ENCODE results near the gene PALM.

Gene PALM

GRCh38 chr19:778910-779653 lies 70.3 kb downstream of the PALM start:
- H3K9ac ChIP-seq (ENCODE audit: low read length in 5 of 5), result peak overlapping the region in 2 of 5 donors; percentile 26 to 28
- H3K27ac ChIP-seq (ENCODE audit: low read depth, low read length), result peak overlapping the region; percentile 70
- H3K4me1 ChIP-seq (ENCODE audit: control insufficient read depth in 5 of 5, insufficient read depth in 5 of 5, low read length in 5 of 5), result peaks cover 3 to 32% (median 24%) of the 10 kb centered on the region in 5 donors
- peak overlapping the region in 4 of 5 donors; percentile 2 to 40 (median 10) for H3K4me3 ChIP-seq (ENCODE audit: low read depth in 1 of 5, low read length in 5 of 5)
- no peaks in the 10 kb centered on the region for H3K27me3 ChIP-seq (ENCODE audit: control insufficient read depth in 5 of 5, insufficient read depth in 4 of 5, low read length in 5 of 5)
- no peaks in the 10 kb centered on the region for H3K9me3 ChIP-seq (ENCODE audit: control insufficient read depth in 5 of 5, low read length in 5 of 5)
- H3K36me3 ChIP-seq (ENCODE audit: control insufficient read depth in 5 of 5, insufficient read depth in 5 of 5, low read length in 5 of 5), result no peaks in the 10 kb centered on the region

GRCh38 chr19:780935-781334 lies 72.2 kb downstream of the PALM start:
- no peak overlapping the region for H3K27ac ChIP-seq (ENCODE audit: low read depth, low read length)
- H3K27me3 ChIP-seq (ENCODE audit: control insufficient read depth in 5 of 5, insufficient read depth in 4 of 5, low read length in 5 of 5), result no peaks in the 10 kb centered on the region
- H3K36me3 ChIP-seq (ENCODE audit: control insufficient read depth in 5 of 5, insufficient read depth in 5 of 5, low read length in 5 of 5), result no peaks in the 10 kb centered on the region
- peak overlapping the region in 1 of 5 donors; percentile 48 for H3K9ac ChIP-seq (ENCODE audit: low read length in 5 of 5)
- H3K4me3 ChIP-seq (ENCODE audit: low read depth in 1 of 5, low read length in 5 of 5), result no peak overlapping the region
- no peaks in the 10 kb centered on the region for H3K9me3 ChIP-seq (ENCODE audit: control insufficient read depth in 5 of 5, low read length in 5 of 5)
- H3K4me1 ChIP-seq (ENCODE audit: control insufficient read depth in 5 of 5, insufficient read depth in 5 of 5, low read length in 5 of 5), result peaks cover 3 to 38% (median 24%) of the 10 kb centered on the region in 5 donors

GRCh38 chr19:781800-782184 lies 73.1 kb downstream of the PALM start:
- no peaks in the 10 kb centered on the region for H3K36me3 ChIP-seq (ENCODE audit: control insufficient read depth in 5 of 5, insufficient read depth in 5 of 5, low read length in 5 of 5)
- H3K9me3 ChIP-seq (ENCODE audit: control insufficient read depth in 5 of 5, low read length in 5 of 5), result no peaks in the 10 kb centered on the region
- peak overlapping the region in 3 of 5 donors; percentile 36 to 56 (median 47) for H3K4me3 ChIP-seq (ENCODE audit: low read depth in 1 of 5, low read length in 5 of 5)
- H3K4me1 ChIP-seq (ENCODE audit: control insufficient read depth in 5 of 5, insufficient read depth in 5 of 5, low read length in 5 of 5), result peaks cover 3 to 38% (median 24%) of the 10 kb centered on the region in 5 donors
- H3K27me3 ChIP-seq (ENCODE audit: control insufficient read depth in 5 of 5, insufficient read depth in 4 of 5, low read length in 5 of 5), result no peaks in the 10 kb centered on the region
- H3K9ac ChIP-seq (ENCODE audit: low read length in 5 of 5), result peak overlapping the region in 3 of 5 donors; percentile 13 to 64 (median 45)
- peak overlapping the region; percentile 88 for H3K27ac ChIP-seq (ENCODE audit: low read depth, low read length)

- H3K27me3 ChIP-seq (ENCODE audit: control insufficient read depth in 5 of 5, insufficient read depth in 4 of 5, low read length in 5 of 5), result no peaks in the 10 kb centered on the region
- peak overlapping the region in 4 of 5 donors; percentile 14 to 56 (median 42) for H3K4me3 ChIP-seq (ENCODE audit: low read depth in 1 of 5, low read length in 5 of 5)
- no peaks in the 10 kb centered on the region for H3K9me3 ChIP-seq (ENCODE audit: control insufficient read depth in 5 of 5, low read length in 5 of 5)
- peak overlapping the region in 3 of 5 donors; percentile 45 to 64 (median 56) for H3K9ac ChIP-seq (ENCODE audit: low read length in 5 of 5)
- peak overlapping the region; percentile 88 for H3K27ac ChIP-seq (ENCODE audit: low read depth, low read length)
- H3K36me3 ChIP-seq (ENCODE audit: control insufficient read depth in 5 of 5, insufficient read depth in 5 of 5, low read length in 5 of 5), result no peaks in the 10 kb centered on the region
- H3K4me1 ChIP-seq (ENCODE audit: control insufficient read depth in 5 of 5, insufficient read depth in 5 of 5, low read length in 5 of 5), result peaks cover 3 to 38% (median 24%) of the 10 kb centered on the region in 5 donors
Measured at GRCh38 chr19:782185-782877, 73.6 kb downstream of the PALM start.

GRCh38 chr19:782878-783668 lies 74.3 kb downstream of the PALM start:
- Histone ChIP-seq H3K27me3 (ENCODE audit: control insufficient read depth in 5 of 5, insufficient read depth in 4 of 5, low read length in 5 of 5) (no peaks in the 10 kb centered on the region), H3K9ac (ENCODE audit: low read length in 5 of 5) (peak overlapping the region in 2 of 5 donors; percentile 8 to 64), H3K36me3 (ENCODE audit: control insufficient read depth in 5 of 5, insufficient read depth in 5 of 5, low read length in 5 of 5) (no peaks in the 10 kb centered on the region), H3K9me3 (ENCODE audit: control insufficient read depth in 5 of 5, low read length in 5 of 5) (no peaks in the 10 kb centered on the region), H3K4me1 (ENCODE audit: control insufficient read depth in 5 of 5, insufficient read depth in 5 of 5, low read length in 5 of 5) (peaks cover 3 to 45% (median 24%) of the 10 kb centered on the region in 5 donors), H3K4me3 (ENCODE audit: low read depth in 1 of 5, low read length in 5 of 5) (peak overlapping the region in 2 of 5 donors; percentile 47 to 56), H3K27ac (ENCODE audit: low read depth, low read length) (peak overlapping the region; percentile 88)

- H3K4me3 ChIP-seq (ENCODE audit: low read depth in 1 of 5, low read length in 5 of 5), result no peak overlapping the region
- no peaks in the 10 kb centered on the region for H3K36me3 ChIP-seq (ENCODE audit: control insufficient read depth in 5 of 5, insufficient read depth in 5 of 5, low read length in 5 of 5)
- H3K27ac ChIP-seq (ENCODE audit: low read depth, low read length), result peak overlapping the region; percentile 46
- no peak overlapping the region for H3K9ac ChIP-seq (ENCODE audit: low read length in 5 of 5)
- peaks cover 5 to 49% (median 27%) of the 10 kb centered on the region in 5 donors for H3K4me1 ChIP-seq (ENCODE audit: control insufficient read depth in 5 of 5, insufficient read depth in 5 of 5, low read length in 5 of 5)
- no peaks in the 10 kb centered on the region for H3K9me3 ChIP-seq (ENCODE audit: control insufficient read depth in 5 of 5, low read length in 5 of 5)
- H3K27me3 ChIP-seq (ENCODE audit: control insufficient read depth in 5 of 5, insufficient read depth in 4 of 5, low read length in 5 of 5), result no peaks in the 10 kb centered on the region
Measured at GRCh38 chr19:784541-784940, 75.8 kb downstream of the PALM start.

- H3K9me3 ChIP-seq (ENCODE audit: control insufficient read depth in 5 of 5, low read length in 5 of 5), result no peaks in the 10 kb centered on the region
- no peaks in the 10 kb centered on the region for H3K36me3 ChIP-seq (ENCODE audit: control insufficient read depth in 5 of 5, insufficient read depth in 5 of 5, low read length in 5 of 5)
- H3K27ac ChIP-seq (ENCODE audit: low read depth, low read length), result no peak overlapping the region
- H3K4me3 ChIP-seq (ENCODE audit: low read depth in 1 of 5, low read length in 5 of 5), result no peak overlapping the region
- H3K4me1 ChIP-seq (ENCODE audit: control insufficient read depth in 5 of 5, insufficient read depth in 5 of 5, low read length in 5 of 5), result peaks cover 5 to 56% (median 21%) of the 10 kb centered on the region in 5 donors
- H3K27me3 ChIP-seq (ENCODE audit: control insufficient read depth in 5 of 5, insufficient read depth in 4 of 5, low read length in 5 of 5), result no peaks in the 10 kb centered on the region
- no peak overlapping the region for H3K9ac ChIP-seq (ENCODE audit: low read length in 5 of 5)
Measured at GRCh38 chr19:787536-787935, 78.8 kb downstream of the PALM start.

GRCh38 chr19:788686-788982 lies 79.9 kb downstream of the PALM start:
- Histone ChIP-seq H3K9me3 (ENCODE audit: control insufficient read depth in 5 of 5, low read length in 5 of 5) (no peaks in the 10 kb centered on the region), H3K27me3 (ENCODE audit: control insufficient read depth in 5 of 5, insufficient read depth in 4 of 5, low read length in 5 of 5) (no peaks in the 10 kb centered on the region), H3K27ac (ENCODE audit: low read depth, low read length) (peak overlapping the region; percentile 50), H3K4me1 (ENCODE audit: control insufficient read depth in 5 of 5, insufficient read depth in 5 of 5, low read length in 5 of 5) (peaks cover 5 to 49% (median 17%) of the 10 kb centered on the region in 5 donors), H3K36me3 (ENCODE audit: control insufficient read depth in 5 of 5, insufficient read depth in 5 of 5, low read length in 5 of 5) (no peaks in the 10 kb centered on the region), H3K9ac (ENCODE audit: low read length in 5 of 5) (peak overlapping the region in 1 of 5 donors; percentile 58), H3K4me3 (ENCODE audit: low read depth in 1 of 5, low read length in 5 of 5) (peak overlapping the region in 3 of 5 donors; percentile 7 to 45 (median 32))

GRCh38 chr19:788983-789700 lies 80.4 kb downstream of the PALM start:
- Histone ChIP-seq H3K4me1 (ENCODE audit: control insufficient read depth in 5 of 5, insufficient read depth in 5 of 5, low read length in 5 of 5) (peaks cover 5 to 49% (median 17%) of the 10 kb centered on the region in 5 donors), H3K9me3 (ENCODE audit: control insufficient read depth in 5 of 5, low read length in 5 of 5) (no peaks in the 10 kb centered on the region), H3K36me3 (ENCODE audit: control insufficient read depth in 5 of 5, insufficient read depth in 5 of 5, low read length in 5 of 5) (no peaks in the 10 kb centered on the region), H3K9ac (ENCODE audit: low read length in 5 of 5) (peak overlapping the region in 2 of 5 donors; percentile 56 to 58), H3K27me3 (ENCODE audit: control insufficient read depth in 5 of 5, insufficient read depth in 4 of 5, low read length in 5 of 5) (no peaks in the 10 kb centered on the region), H3K4me3 (ENCODE audit: low read depth in 1 of 5, low read length in 5 of 5) (peak overlapping the region in 4 of 5 donors; percentile 7 to 45 (median 32)), H3K27ac (ENCODE audit: low read depth, low read length) (peak overlapping the region; percentile 50)
